Urothelium cell line (cell line): Measurements from ENCODE around the gene SLC4A11.

Source experiments
- DNase-seq: peaks from one replicate; pipeline ENCODE4 v3.0.0; 2011; ENCODE audit warnings: low spot score, mixed read lengths
- FAIRE-seq: peaks from 2 replicates; lab custom pipeline; 2011; peaks lifted over from hg19 to GRCh38; lab: Jason Lieb, UNC

Gene SLC4A11

DNA sequence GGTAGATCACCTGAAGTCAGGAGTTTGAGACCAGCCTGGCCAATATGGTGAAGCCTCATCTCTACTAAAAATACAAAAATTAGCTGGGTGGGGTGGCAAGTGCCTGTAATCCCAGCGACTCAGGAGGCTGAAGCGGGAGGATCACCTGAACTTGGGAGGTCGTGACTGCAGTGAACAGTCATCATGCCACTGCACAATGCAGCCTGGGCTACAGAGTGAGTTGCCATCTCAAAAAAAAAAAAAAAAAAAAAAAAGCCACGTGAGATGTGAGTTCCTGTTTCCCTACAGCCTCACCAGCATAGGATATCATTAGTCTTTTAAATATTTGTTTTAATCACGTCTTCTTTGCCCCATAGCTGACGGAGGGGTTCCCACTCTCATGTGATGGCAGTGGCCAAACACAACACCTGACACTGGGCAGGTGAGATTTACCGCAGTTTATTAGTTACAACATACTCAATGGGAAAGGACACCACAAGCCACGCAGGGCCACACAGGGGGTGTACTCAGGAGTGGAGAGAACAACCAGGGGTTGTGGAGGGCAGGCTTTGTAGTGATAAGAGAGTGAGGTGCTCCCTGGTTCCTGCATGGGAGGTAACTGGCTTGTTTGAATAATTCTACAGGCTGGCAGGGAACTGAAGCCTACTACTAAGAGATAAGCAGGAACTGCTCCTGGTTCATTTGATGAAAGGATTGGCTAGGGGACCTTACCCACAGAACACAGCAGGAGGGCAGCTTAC is 61.1 kb downstream of the SLC4A11 start:
- DNase-seq = no peak
- FAIRE-seq = no peak
